NCI-H128 (cell line): ENCODE measurements around the gene DPH1.
"Not testable (repeated sequence)": the region's sequence is repeated elsewhere in the genome, so short reads cannot be mapped to it uniquely, and the experiment has no call there.

Experiments
- DNase-seq: peaks from one replicate; lab custom pipeline; 2025; ENCODE audit not compliant: unreplicated experiment; lab: John Stamatoyannopoulos, UW

DPH1 gene

GRCh38 chr17:2008332-2009126 is 21.4 kb upstream of the DPH1 start:
- no peak for DNase-seq

- DNase-seq, result no peak
Observed at GRCh38 chr17:2009737-2010136, 20.2 kb upstream of the DPH1 start.

- DNase-seq, result no peak
Observed at GRCh38 chr17:2011411-2012371, 18.3 kb upstream of the DPH1 start.

- no peak for DNase-seq
Observed at GRCh38 chr17:2012499-2012898, 17.5 kb upstream of the DPH1 start.

- DNase-seq, result not testable (repeated sequence)
Observed at GRCh38 chr17:2013220-2013993, 16.5 kb upstream of the DPH1 start.

GRCh38 chr17:2013994-2014317 is 16.0 kb upstream of the DPH1 start:
- no peak for DNase-seq

GRCh38 chr17:2015314-2015713 is 14.6 kb upstream of the DPH1 start:
- no peak for DNase-seq

- DNase-seq, result no peak
Observed at GRCh38 chr17:2016494-2016893, 13.5 kb upstream of the DPH1 start.

- no peak for DNase-seq
Observed at GRCh38 chr17:2017274-2017941, 12.5 kb upstream of the DPH1 start.

GRCh38 chr17:2018716-2019510 is 11.0 kb upstream of the DPH1 start:
- DNase-seq, result no peak

- DNase-seq, result no peak
Observed at GRCh38 chr17:2019723-2020122, 10.2 kb upstream of the DPH1 start.

- DNase-seq, result no peak
Observed at GRCh38 chr17:2020721-2021120, 9.2 kb upstream of the DPH1 start.

GRCh38 chr17:2022647-2023240 is 7.2 kb upstream of the DPH1 start:
- no peak for DNase-seq

- no peak for DNase-seq
Observed at GRCh38 chr17:2023256-2023655, 6.7 kb upstream of the DPH1 start.

GRCh38 chr17:2023692-2024571 is 6.0 kb upstream of the DPH1 start:
- no peak for DNase-seq

- no peak for DNase-seq
Observed at GRCh38 chr17:2024572-2025219, 5.3 kb upstream of the DPH1 start.

- DNase-seq, result peak; percentile 39
Observed at GRCh38 chr17:2025220-2025621, 4.7 kb upstream of the DPH1 start, which contains the start of gene RTN4RL1. RTN4RL1 (minus strand) TSS chr17:2025334; CDS start chr17:2024865, 469 bp downstream.
